Measurements from ENCODE around the gene PPM1H. TPM values are rescaled to one million over a fixed set of nuclear protein-coding genes. Genes with fewer than 3 reads are reported as not detected.

The PPM1H gene
- total RNA-seq, 2 donors from 2014 or later: 46.4 to 74.4 TPM

- no peak for TF ChIP-seq CTCF (conservative IDR thresholded peaks at IDR 0.05)
- no peaks in the 10 kb centered on the region for H3K9me3 ChIP-seq (ENCODE audit: control insufficient read depth, low read length)
- H3K36me3 ChIP-seq (ENCODE audit: control insufficient read depth, insufficient read depth, low read length): no peaks in the 10 kb centered on the region
- peak; percentile 90 for DNase-seq
- Mint-ChIP-seq H3K9me3 (no peaks in the 10 kb centered on the region), H3K36me3 (ENCODE audit: low read depth) (no peaks in the 10 kb centered on the region), H3K4me3 (no peak overlapping the region), H3K27ac (peak overlapping the region; percentile 50), H3K27me3 (ENCODE audit: insufficient read depth) (no peaks in the 10 kb centered on the region), H3K4me1 (peaks cover 71% of the 10 kb centered on the region)
- 13 to 22% methylated on average over 4 of the region's 4 CpGs for WGBS, 2 experiments (ENCODE audit: insufficient coverage in 1 of 2, insufficient read length in 1 of 2)
- no peak overlapping the region for H3K4me3 ChIP-seq (ENCODE audit: low read length)
- H3K27me3 ChIP-seq (ENCODE audit: control insufficient read depth, insufficient read depth, low read length, poor library complexity, severe bottlenecking): no peaks in the 10 kb centered on the region
- H3K4me1 ChIP-seq (ENCODE audit: control insufficient read depth, insufficient read depth, low read length): peaks cover 22% of the 10 kb centered on the region
- H3K9ac ChIP-seq (ENCODE audit: extremely low read depth, low read length, poor library complexity, severe bottlenecking): no peak overlapping the region
- H3K27ac ChIP-seq (ENCODE audit: low read depth, low read length): peak overlapping the region; percentile 42
These were observed 305.5 kb downstream of the PPM1H start for GRCh38 chr12:62629413-62629812.

GRCh38 chr12:62627181-62627580 is 307.8 kb downstream of the PPM1H start:
- H3K9me3 Mint-ChIP-seq: peaks cover 3% of the 10 kb centered on the region
- 93 to 100% methylated on average over 2 of the region's 2 CpGs for WGBS, 2 experiments (ENCODE audit: insufficient coverage in 1 of 2, insufficient read length in 1 of 2)
- H3K4me3 Mint-ChIP-seq: no peak overlapping the region
- H3K36me3 Mint-ChIP-seq (ENCODE audit: low read depth): peaks cover 3% of the 10 kb centered on the region
- Histone ChIP-seq H3K27ac (ENCODE audit: low read depth, low read length) (no peak overlapping the region), H3K9me3 (ENCODE audit: control insufficient read depth, low read length) (no peaks in the 10 kb centered on the region), H3K36me3 (ENCODE audit: control insufficient read depth, insufficient read depth, low read length) (no peaks in the 10 kb centered on the region), H3K27me3 (ENCODE audit: control insufficient read depth, insufficient read depth, low read length, poor library complexity, severe bottlenecking) (no peaks in the 10 kb centered on the region), H3K4me3 (ENCODE audit: low read length) (no peak overlapping the region), H3K9ac (ENCODE audit: extremely low read depth, low read length, poor library complexity, severe bottlenecking) (no peak overlapping the region), H3K4me1 (ENCODE audit: control insufficient read depth, insufficient read depth, low read length) (peaks cover 20% of the 10 kb centered on the region)
- TF ChIP-seq CTCF (conservative IDR thresholded peaks at IDR 0.05): no peak
- peaks cover 59% of the 10 kb centered on the region for H3K4me1 Mint-ChIP-seq
- no peak overlapping the region for H3K27ac Mint-ChIP-seq
- H3K27me3 Mint-ChIP-seq (ENCODE audit: insufficient read depth): no peaks in the 10 kb centered on the region
- DNase-seq: peak; percentile 44

- DNase-seq: peak; percentile 45
- Histone ChIP-seq H3K36me3 (ENCODE audit: control insufficient read depth, insufficient read depth, low read length) (no peaks in the 10 kb centered on the region), H3K27ac (ENCODE audit: low read depth, low read length) (no peak overlapping the region), H3K4me3 (ENCODE audit: low read length) (no peak overlapping the region), H3K27me3 (ENCODE audit: control insufficient read depth, insufficient read depth, low read length, poor library complexity, severe bottlenecking) (no peaks in the 10 kb centered on the region), H3K9me3 (ENCODE audit: control insufficient read depth, low read length) (no peaks in the 10 kb centered on the region), H3K4me1 (ENCODE audit: control insufficient read depth, insufficient read depth, low read length) (peaks cover 23% of the 10 kb centered on the region), H3K9ac (ENCODE audit: extremely low read depth, low read length, poor library complexity, severe bottlenecking) (no peak overlapping the region)
- no peak for TF ChIP-seq CTCF (conservative IDR thresholded peaks at IDR 0.05)
- no peak overlapping the region for H3K4me3 Mint-ChIP-seq
- peaks cover 60% of the 10 kb centered on the region for H3K4me1 Mint-ChIP-seq
- H3K9me3 Mint-ChIP-seq: peaks cover 3% of the 10 kb centered on the region
- H3K27me3 Mint-ChIP-seq (ENCODE audit: insufficient read depth): no peaks in the 10 kb centered on the region
- peaks cover 3% of the 10 kb centered on the region for H3K36me3 Mint-ChIP-seq (ENCODE audit: low read depth)
- 90 to 100% methylated on average over 1 to 2 of the region's 2 CpGs for WGBS, 2 experiments (ENCODE audit: insufficient coverage in 1 of 2, insufficient read length in 1 of 2)
- no peak overlapping the region for H3K27ac Mint-ChIP-seq
These were observed 309.7 kb downstream of the PPM1H start for GRCh38 chr12:62625228-62625627.

Measured in endodermal cell (in vitro differentiated cells).